Measurements from ENCODE around the gene CDK4.
A peak's percentile ranks its signal among the peaks of the same experiment; 100 is the strongest.

The CDK4 gene

DNA sequence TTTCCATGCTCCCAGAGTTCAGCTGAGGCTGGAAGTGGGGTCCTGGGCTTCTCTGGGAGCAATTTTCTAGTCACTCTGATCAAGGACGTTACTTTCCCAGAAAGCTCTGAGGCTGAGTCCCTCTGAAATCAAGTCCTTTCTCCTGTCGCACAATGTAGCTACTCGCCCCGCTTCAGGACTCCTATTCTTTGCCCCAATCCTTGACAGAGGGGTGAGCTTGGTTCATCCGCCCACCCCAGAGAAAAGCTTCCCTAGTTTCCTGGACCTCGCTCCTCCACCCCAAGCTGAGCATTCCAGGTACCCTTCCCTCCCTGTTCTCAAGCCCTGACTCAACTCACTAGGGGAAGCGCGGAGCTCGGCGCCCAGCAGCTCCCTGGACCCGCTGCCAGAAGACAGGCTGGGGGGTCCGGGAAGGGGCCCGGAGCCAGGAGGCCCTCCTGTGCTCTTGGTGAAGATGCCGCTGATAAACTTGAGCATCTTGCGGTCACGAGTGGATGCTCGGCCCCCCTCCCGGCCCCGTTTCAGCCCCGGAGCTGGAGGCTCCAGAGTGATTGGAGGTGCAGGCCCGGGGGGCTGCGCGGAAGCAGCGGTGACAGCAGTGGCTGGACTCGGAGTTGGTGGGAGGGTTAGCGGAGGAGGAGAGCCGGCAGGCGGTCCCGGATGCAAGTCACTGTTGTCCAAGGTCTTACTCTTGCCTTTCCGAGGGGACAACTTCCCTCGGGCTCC lies 15.2 kb downstream of the CDK4 start:
- no peak for DNase-seq

DNA sequence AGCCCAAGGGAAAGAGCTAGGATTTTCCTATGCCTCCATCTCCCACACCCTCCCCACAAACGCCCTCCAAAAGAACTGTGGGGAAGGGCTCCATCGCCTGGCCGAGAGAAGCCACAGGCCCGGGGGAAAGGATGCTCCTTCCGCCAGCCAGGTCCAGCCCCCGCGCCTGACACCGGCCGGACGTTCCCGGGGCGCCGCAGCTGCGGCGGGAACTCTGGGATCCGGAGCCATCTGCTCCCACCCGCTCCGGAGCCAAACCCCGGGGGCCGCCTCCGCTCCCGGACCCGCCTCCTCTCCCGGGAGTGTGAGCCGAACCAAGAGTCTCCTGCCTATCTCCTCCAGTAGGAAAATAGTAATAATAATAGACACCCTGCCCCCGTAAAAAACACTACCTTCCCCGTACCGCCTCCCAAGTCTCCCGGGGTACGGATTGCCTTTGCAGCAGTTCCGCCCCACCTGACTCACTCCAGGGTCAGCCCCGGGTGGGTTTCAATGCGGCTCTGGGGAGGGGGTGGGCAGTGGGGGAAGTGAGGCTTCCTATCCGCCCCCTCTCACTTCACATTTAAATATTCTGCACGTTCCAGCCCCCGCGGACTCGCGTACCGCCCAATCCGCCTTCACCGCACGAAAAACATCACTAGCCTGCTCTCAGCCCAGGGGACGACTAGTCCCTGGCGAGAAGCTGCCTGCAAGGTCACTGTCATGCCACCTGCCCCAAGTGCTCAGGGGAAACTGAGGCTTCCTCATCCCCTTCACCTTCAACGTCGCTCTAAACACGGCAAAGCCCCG lies 16.0 kb downstream of the CDK4 start:
- no peak for DNase-seq

DNA sequence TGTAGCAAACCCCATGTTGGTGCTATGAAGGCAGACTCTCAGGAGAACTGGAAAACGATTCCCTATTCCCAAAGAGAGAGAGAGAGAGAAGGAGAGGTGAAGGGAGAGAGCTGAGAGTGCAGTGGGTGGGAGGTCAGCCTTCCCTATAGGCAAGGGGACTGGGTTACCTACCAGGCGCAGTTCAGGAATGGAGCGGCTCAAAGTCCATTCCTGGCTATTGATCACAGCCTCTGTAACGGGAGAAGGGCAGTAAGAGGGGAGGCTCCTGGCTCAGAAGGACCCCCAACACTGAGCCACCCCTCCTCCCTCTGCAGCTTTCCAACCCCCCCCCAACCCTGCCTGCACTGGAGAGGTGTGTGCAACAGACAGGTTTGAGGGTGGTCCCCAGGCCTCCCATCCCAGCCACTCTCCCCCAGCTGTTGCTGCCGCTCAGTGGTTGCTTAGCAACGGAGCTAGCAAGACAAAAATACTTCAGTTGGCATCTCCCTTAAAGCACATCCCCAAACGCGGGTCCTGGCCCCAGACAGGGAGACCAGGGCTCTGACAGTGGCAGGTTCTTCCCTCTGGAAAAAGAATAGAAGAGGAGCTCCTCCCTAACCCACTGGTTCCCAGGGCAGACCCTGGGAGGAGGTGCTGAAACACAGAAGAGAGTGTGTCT lies 16.8 kb downstream of the CDK4 start:
- DNase-seq = no peak

DNA sequence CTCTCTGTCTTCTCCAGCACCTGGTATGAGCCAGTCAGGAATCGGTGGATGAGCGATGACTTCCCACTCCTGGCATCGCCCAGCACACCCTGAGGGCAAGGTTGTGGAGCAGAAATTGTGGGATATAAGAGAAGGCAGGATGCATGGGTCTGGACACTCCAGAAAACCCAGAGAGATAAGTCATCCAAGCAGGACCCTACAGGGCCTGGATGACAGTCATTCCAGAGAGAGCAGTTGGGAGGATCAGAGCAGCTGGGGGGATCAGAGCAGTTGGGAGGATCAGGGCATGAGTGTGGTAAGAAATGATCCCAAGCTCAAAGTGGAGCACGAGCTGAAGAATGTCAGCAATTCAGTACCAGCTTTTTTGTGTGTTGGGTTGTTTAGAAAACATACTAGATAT lies 17.5 kb downstream of the CDK4 start:
- no peak for DNase-seq

DNA sequence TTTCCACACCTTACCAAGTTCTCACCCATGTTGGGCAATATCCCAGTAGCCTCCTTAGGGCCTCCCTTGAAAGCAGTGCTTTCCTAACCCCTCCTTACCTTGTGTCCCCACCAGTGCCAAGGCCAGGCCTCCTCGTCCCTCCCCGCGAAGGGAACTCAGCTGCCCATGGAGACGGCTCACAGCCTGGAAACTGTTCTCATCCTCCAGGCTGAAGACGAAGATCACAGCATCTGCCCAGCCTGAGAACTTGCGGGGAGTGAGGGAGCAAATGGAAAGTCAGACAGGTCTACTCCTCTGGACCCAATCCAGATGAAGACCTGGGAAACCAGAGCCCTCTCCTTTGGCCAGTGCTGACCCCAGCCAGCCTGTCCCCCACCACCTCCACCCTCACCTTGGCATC lies 18.2 kb downstream of the CDK4 start:
- no peak for DNase-seq

DNA sequence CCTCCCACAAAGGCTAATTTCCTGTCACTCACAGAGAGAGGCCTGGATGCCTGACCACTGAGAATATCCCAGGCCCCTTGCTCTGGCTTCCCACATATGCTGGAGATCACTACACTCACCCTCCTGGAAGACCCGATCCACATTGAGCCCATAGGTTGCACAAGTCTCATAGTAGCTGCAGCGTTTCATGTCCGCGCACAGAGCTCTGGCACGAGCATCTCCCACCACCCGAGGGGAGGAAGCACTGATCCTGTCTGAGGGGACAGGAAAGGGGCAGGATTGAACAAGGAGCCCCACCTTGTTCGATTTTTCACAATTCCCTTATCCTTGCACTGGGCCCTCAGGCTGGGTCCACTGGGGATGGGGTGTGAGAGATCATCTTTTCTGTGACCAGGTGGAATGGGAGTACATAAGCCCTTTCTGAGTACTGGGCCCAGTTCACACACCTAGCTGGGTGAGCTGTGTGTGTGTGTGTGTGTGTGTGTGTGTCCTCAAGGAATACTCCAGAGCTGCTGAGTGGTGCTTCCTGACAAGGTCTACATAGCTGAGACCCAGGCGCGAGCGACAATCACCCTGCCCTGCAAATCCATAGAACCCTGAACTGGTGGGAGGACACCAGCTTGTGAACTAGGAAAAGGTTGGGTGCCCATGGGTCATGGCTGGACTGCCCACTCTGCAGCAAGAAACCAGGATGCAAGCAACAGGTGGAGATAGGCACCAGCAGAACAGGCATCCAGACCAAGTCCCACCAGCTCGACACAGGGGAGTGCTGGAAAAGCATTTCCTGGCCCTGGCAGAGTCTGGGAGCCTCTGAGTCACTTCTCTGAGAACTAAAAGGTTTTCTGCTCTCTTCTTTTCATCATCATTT lies 19.1 kb downstream of the CDK4 start:
- DNase-seq = no peak

DNA sequence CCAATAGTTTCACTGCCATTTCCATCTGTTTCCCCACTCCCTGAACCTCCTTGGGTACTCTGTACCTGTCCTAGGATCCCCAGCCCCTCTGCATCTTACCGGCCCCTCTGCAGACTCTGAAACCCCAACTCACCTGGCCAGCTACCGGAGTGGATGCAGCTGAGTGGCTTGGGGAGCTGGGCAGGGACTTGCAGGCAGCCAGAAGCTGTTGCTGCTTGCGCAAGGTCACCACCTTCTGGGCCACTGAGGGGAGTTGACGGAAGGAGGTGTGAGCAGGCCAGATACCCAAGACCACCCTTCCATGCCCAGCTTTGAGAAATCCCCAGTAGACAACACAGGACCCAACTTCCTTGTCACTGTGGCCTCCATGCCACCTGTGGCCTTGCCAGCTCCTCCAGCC lies 19.8 kb downstream of the CDK4 start:
- no peak for DNase-seq

DNA sequence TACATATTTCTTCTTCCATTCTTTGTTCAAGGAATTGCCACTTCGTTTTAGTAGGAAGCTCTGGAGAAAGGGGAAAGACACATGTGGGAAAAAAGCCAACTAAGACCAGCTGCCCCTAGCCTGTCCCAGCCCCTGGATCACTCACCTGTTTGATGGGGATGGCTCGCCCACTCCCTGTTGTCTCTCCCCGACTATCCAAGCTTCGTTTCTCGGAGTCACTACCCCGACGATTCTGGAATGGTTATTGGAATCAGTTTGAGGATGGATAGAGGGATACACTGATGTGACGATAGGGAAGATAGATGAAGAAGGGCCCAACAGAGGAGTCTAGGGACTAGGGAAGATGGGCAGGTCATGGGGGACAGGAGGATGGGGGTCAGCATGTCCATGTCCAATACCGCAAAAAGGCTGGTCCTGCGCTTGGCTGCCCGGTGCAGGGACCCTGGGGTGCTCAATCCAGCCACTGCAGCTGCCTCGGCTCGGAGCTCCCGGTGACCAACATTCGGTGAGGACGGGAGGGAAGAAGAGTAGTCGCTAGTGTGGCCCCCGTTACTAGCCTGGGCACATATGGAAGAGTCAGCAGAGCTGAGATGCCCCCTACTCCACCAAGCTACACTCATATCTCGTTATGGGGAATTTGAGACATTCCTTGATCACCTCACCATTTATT lies 20.6 kb downstream of the CDK4 start:
- no peak for DNase-seq

DNA sequence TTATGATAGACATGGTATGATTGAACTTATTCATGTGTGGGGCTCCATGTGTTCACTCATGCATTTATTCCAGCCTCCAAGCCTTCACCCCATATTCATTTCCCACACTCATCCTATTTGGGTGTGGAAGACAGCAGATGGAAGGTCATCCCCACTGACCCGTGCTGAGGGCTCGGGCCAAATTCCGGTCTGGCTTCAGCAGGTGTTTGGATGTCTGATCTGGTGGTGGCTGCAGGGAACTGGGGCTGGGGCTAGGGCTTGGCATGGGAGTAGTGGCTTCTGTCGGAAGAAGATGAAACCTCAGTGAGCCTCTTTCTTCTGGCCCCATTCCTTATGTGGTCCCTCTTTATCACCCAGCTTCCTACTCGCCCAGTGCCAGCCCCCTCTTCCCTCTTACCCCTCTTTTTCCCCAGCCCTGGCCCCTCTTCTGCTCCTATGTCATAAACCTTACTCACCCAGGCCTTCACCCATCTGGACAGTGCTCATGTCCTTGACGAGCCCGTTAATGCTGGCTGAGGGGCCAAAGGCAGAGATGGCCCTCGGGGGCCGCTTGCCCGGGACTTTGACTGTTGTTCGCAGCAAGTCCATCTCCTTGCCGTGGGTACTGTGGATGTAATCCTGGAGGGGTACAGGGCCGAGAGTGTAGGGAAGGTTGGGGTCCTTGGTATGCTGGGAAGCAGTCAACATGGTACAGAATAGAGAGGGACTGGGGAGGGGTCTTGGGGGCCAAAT lies 21.6 kb downstream of the CDK4 start:
- DNase-seq = no peak

DNA sequence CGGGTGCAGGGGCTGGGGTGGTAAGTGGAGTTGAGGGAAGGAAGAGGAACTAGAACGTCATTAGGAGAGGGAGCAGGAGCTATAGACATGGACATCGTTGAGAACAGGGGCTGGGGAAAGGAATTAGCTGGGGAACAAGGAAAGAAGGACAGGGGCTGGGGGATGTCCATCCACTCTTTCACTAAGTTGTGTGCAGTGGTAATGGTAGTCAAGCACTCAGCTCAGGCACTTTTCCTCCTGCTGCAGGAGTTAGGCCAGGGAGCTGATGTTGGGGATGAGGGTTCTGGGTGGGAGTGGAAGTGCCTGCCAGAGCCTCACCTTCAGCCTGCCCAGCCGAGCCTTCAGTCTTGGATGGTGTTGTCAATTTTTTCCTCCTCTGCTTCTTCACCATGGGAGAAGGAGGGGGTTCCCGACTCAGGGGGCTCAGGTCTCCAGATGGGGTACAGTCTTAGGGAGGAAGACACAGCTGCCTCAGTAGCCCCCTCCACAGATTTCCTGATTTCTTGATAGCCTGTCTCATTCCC lies 22.7 kb downstream of the CDK4 start:
- no peak for DNase-seq

DNA sequence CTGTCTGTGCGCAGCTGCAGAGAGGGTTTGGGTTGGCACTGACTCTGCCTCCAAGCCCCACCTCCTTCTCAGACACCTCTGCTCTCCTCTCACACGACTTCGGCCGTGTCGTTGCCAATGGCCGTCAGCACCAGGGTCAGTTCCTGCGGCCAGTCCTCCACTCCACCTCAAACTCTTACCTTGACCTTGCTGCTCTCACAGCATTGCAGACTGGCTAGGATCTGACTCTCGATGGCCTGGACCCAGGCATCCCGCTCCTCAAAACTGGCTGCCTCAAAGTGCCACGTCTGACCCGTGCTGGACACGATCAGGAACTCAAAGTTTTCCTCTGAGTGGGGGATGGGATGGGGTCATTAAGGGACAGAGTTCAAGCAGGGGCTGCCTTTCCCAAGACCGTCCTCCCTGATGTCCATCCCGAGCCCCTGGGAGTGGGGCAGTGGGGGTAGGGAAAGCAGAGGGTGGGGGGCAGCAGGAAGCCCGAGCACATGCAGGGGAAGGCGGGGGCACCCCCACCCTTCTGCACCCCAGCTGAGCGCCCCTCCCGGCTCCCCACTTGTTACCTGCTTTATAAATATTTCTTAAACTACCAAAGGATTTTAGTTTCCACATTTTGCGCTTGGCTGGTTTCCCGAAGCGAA lies 24.2 kb downstream of the CDK4 start:
- DNase-seq = no peak

DNA sequence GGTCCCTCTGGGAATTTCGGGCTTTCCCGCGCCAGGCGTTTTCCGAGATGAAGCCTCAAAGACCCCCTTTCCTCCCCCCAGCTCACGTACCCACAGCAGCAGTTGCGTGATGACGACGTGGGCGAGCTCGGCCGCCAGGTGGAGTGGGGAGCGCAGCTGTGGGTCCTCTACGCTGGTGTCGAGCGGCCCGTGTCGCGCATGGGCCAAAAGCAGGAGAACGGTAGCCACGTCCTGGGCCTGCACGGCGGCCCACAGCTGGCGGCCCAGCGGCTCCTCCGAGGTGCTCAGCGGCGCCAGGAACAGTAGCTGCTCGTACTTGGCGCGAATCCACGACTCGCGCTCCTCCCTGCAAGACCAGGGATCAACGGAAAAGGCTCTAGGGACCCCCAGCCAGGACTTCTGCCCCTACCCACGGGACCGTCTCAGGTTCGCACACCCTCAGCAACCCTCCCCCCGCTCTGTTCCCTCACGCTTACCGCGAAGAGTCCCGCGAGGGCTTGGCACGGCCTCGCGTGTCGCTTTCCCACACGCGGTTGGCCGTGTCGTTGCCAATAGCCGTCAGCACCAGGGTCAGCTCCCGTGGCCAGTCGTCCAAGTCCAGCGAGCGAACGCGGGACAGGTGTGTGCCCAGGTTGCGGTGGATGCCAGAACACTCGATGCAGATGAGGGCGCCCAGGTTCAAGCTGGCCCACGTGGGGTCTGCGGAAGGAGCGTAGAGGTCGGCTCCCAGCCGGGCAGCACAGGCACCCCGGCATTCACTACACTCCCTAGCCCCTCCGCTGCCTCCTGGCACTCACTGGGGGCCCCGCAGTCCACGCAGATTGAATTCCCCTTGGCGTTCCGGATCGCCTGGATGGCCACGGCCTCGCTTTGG lies 25.0 kb downstream of the CDK4 start:
- peak; percentile 18 for DNase-seq

DNA sequence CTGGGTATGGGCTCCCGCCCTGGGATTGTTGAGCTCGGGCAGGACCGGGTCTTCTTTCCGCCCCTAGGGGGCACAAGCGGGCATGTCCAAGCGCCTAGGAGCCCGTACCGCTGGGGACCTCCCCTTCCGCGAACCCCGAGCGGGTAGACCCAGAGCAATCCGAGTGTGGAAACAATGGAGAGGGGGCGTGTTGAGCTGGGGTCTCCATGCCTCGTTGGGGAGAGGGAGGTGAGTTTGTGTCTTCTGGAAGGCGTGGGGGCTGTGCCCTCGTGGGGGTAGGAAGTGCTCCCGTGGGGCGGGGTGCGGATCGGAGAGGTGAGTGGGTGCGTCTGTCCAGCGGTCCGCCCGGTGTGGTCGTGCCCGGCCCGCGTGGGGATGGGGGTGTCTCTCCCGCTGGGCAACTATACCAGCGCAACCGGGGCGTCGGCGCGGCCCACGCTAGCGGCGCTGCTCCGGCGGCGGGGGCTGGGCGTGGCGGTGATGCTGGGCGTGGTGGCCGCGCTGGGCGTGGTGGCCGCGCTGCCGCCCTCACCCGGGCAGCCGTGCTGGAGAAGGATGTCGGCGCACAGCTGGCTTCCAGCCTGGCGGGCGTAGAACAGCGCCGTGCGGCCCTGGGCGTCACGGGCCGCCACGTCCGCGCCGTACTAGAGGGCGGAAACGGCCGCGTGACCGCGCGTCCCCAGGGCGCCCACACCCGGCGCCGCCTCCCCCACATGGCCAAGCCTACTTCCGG lies 25.8 kb downstream of the CDK4 start:
- peak; percentile 71 for DNase-seq

DNA sequence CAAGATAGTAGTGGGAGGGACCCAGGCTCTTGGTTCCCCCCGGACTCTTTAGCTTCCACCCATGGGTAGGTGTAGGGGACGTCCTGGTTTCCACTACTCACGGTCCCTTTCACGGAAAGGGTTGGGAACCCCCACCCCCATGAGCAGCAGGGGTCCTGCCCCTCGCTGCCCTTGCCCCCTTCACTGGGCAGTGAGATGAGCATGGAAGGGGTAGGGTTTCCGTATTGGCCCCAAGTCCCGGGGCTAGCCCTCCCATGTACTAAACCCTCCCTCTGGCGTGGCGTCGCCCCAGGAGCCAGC lies 26.3 kb downstream of the CDK4 start:
- no peak for DNase-seq

DNA sequence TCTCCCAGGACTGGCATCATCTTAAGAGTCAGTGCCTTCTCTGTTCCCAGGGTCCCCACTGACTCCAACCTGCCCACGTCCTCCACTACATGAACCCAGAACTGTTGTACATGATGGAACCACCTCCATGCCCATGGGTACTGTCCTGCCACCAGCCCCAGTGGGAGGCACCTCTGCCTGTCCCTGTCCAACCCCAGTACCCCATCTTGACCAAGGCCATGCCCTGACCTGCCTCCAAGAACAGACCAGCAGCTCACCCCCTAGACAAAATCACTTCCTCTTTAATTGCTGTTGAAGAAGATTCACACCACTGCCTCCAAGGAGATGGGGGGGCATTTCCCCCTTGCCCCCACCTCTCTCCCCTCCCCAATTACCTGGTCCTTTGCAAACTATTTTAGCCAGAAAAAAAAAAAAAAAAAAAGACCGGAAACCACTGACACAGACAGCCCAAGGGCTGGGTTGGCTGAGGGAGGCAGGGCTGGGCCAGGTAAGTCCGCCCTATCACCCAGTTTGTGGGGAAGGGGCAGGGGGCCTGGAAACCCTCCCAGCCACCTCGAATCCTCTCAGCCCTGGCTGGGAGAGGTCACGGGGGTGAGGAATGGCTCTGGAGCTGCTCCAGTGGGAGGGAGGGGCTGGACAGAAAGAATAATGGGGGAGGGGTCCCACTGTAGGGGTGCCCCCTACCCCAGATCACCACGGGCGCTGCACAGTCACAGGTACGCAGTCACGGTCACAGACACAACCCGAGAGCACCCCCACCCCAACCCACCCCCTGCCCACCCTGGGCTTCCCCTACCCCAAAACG lies 27.0 kb downstream of the CDK4 start:
- DNase-seq = no peak

DNA sequence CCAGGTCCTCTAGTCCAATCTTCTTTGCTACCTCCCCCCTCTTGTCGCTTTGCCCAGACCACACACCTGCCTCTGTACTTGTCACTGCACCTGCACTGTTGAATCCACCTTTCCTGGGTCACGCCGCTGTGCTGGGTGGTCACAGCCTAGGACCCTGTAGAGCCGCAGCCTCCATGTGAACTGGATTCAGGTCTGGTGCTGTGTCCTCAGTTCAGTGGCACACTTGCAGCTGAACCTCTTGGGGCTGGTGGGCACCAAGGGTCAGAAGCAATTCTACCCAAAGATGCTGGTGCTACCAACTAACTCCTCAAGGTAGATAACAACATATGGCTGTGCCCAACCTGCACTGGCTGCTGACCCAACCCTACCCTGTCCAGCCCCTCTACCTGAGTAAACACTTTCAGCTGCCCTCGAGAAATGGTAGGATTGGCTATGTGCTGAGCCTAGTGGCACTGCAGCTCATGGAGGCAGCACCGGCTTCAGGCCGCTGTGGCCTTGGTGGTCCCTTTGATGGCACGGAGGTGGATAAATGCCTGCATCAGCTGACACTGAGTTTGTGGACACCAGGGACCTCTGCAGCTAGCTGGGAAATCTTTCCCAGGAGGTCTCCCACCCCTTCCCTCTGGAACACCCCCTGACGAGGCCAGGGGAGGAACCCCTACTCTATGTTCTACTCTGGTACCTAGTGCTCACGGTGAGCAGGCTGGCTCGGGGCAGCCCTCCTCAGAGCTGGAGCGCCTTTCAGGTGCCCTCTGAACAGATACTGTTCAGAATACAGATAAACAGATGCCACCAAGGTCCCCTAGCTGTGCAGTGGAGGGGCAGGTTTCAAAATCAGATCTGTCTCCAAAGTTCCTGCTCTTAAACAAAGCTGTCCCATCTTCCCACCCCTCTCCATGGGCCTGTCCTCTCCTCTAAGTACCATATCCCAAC lies 27.8 kb downstream of the CDK4 start:
- no peak for DNase-seq

DNA sequence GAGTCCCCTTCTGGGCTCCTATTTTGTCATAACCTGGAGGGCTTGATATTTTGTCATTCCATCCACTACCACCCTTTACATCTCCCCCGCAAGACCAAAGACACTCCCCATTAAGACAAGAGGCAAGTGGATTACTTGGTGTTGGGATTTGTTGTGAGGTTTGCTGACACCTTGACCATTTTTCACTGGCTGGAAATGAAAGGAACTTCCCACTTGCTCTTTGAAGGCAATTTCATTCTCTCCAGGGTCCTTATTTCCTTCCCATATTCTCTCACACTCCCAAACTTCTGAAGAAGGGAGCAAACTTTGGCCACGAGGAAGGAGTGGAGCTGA lies 28.5 kb downstream of the CDK4 start:
- no peak for DNase-seq
